ENCODE results near the gene TLR10.
"Not testable (repeated sequence)": the region's sequence is repeated elsewhere in the genome, so short reads cannot be mapped to it uniquely, and the experiment has no call there.

DNA sequence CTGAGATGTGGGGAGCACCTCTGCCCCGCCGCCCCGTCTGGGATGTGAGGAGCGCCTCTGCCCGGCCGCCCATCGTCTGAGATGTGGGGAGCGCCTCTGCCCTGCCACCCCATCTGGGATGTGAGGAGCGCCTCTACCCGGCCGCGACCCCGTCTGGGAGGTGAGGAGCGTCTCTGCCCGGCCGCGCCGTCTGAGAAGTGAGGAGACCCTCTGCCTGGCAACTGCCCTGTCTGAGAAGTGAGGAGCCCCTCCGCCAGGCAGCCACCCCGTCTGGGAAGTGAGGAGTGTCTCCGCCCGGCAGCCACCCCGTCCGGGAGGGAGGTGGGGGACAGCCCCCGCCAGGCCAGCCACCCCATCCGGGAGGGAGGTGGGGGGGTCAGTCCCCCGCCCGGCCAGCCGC lies 24.7 kb upstream of the TLR10 start:
- TF ChIP-seq, protein P1, sequence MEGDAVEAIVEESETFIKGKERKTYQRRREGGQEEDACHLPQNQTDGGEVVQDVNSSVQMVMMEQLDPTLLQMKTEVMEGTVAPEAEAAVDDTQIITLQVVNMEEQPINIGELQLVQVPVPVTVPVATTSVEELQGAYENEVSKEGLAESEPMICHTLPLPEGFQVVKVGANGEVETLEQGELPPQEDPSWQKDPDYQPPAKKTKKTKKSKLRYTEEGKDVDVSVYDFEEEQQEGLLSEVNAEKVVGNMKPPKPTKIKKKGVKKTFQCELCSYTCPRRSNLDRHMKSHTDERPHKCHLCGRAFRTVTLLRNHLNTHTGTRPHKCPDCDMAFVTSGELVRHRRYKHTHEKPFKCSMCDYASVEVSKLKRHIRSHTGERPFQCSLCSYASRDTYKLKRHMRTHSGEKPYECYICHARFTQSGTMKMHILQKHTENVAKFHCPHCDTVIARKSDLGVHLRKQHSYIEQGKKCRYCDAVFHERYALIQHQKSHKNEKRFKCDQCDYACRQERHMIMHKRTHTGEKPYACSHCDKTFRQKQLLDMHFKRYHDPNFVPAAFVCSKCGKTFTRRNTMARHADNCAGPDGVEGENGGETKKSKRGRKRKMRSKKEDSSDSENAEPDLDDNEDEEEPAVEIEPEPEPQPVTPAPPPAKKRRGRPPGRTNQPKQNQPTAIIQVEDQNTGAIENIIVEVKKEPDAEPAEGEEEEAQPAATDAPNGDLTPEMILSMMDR (IDR thresholded peaks at IDR 0.05; ENCODE audit: low read depth, low read length) = not testable (repeated sequence)
- not testable (repeated sequence) for TF ChIP-seq EZH2phosphoT487 (IDR thresholded peaks at IDR 0.05; ENCODE audit: low read depth)

Data from OCI-LY3 (cell line).